Natural killer cell (primary cell): ENCODE measurements around the gene NLRP1. TPM values are rescaled to one million over a fixed set of nuclear protein-coding genes. Genes with fewer than 3 reads are reported as not detected.

Experiments
- ATAC-seq, 3 donors: fragments of 150-1000 bp in 2 of 3; fragments of 200-7000 bp in 1 of 3; cut with Tn5 transposase; 1 replicate in 1 of 3; 2 replicates in 2 of 3; pipeline ENCODE4 v1.10.0; 2021; ENCODE audit warnings: mild to moderate bottlenecking in 2 of 3, moderate library complexity in 2 of 3
- DNase-seq, 2 donors: peaks; one replicate each; pipeline versions ENCODE4 v3.0.0 to v3.0.0-alpha.2; 2013 to 2021; ENCODE audit warnings: mixed read lengths in 1 of 2
- H3K27ac ChIP-seq: one replicate; pipeline ENCODE4 v1.5.1; 2013; ENCODE audit warnings: mild to moderate bottlenecking, low read length
- H3K27me3 ChIP-seq: one replicate; pipeline ENCODE4 v1.6.1; 2013; ENCODE audit warnings: low read length; ENCODE audit not compliant: control insufficient read depth, insufficient read depth
- H3K36me3 ChIP-seq: one replicate; pipeline ENCODE4 v1.6.1; 2013; ENCODE audit warnings: low read length; ENCODE audit not compliant: control insufficient read depth, insufficient read depth
- H3K4me1 ChIP-seq: one replicate; pipeline ENCODE4 v1.6.1; 2013; ENCODE audit warnings: low read length; ENCODE audit not compliant: control insufficient read depth, insufficient read depth
- H3K4me3 ChIP-seq: one replicate; pipeline ENCODE4 v1.5.1; 2013; ENCODE audit warnings: low read length
- H3K9me3 ChIP-seq: one replicate; pipeline ENCODE4 v1.6.1; 2013; ENCODE audit warnings: low read length; ENCODE audit not compliant: control insufficient read depth, insufficient read depth
- H3K27ac Mint-ChIP-seq, 2 donors: one replicate each; pipeline ENCODE4 v1.8.0; 2022; ENCODE audit warnings: mild to moderate bottlenecking in 2 of 2, mixed read lengths in 2 of 2, moderate library complexity in 1 of 2
- H3K27me3 Mint-ChIP-seq, 2 donors: one replicate each; pipeline ENCODE4 v1.8.0; 2022; ENCODE audit warnings: low read depth in 2 of 2, mixed read lengths in 2 of 2
- H3K36me3 Mint-ChIP-seq: one replicate; pipeline ENCODE4 v1.8.0; 2022; ENCODE audit warnings: mixed read lengths
- H3K4me1 Mint-ChIP-seq, 2 donors: one replicate each; pipeline ENCODE4 v1.8.0; 2022; ENCODE audit warnings: mixed read lengths in 2 of 2
- H3K4me3 Mint-ChIP-seq: one replicate; pipeline ENCODE4 v1.8.0; 2022; ENCODE audit warnings: mild to moderate bottlenecking, moderate library complexity, mixed read lengths
- H3K9me3 Mint-ChIP-seq, 2 donors: one replicate each; pipeline ENCODE4 v1.8.0; 2022; ENCODE audit warnings: mixed read lengths in 2 of 2
- WGBS: methylation state at CpG from one replicate; pipeline ENCODE4 v1.1.7; 2013; ENCODE audit warnings: missing lambda C conversion rate; ENCODE audit not compliant: insufficient coverage; 5-methylcytosine and 5-hydroxymethylcytosine counted together
- intact Hi-C: fragments of 100-400 bp; cut with micrococcal nuclease; formaldehyde crosslinking; loops from one replicate; pipeline ENCODE4 v1.14.2; 2022
- total RNA-seq, 4 donors: library from RNA; stranded (reverse); fragments of 120-200 nt in 1 of 4; gene quantifications; one replicate each; pipeline versions ENCODE4 v1.2.3 to v1.2.4, GENCODE V29; 2013 to 2022
- TF ChIP-seq, protein P1 (sequence below): fragments of 200-600 bp; IDR thresholded peaks from one replicate; pipeline ENCODE4 v1.8.0; 2022; ENCODE audit warnings: antibody characterized with exemption

NLRP1 gene
- total RNA-seq, 3 donors from 2014 or later (not counting 1 experiment from before 2014, with no cell fraction given), result 206 to 237 (median 209) TPM

DNA sequence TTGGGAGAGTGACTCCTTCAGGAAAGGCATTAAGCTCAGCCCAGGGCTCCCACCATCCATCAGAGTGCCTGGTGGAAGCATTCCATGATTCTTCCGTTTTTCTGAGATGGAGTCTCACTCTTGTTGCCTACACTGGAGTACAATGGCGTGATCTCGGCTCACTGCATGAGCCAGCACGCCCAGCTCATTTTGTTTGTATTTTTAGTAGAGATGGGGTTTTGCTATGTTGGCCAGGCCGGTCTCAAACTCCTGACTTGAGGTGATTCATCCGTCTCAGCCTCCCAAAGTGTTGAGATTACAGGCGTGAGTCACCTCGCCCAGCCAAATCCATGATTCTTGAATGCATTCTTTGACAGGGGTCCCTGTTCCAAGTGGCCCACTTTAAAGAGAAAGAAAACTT lies 74.8 kb downstream of the NLRP1 start:
- H3K36me3 Mint-ChIP-seq, result no peaks in the 10 kb centered on the region
- H3K9me3 Mint-ChIP-seq, result peaks cover 0 to 3% of the 10 kb centered on the region in 2 donors
- Histone ChIP-seq H3K36me3 (peaks cover 17% of the 10 kb centered on the region), H3K27ac (no peak overlapping the region), H3K9me3 (no peaks in the 10 kb centered on the region), H3K27me3 (no peaks in the 10 kb centered on the region), H3K4me1 (peaks cover 26% of the 10 kb centered on the region), H3K4me3 (no peak overlapping the region)
- no peaks in the 10 kb centered on the region for H3K27me3 Mint-ChIP-seq
- TF ChIP-seq, protein P1, sequence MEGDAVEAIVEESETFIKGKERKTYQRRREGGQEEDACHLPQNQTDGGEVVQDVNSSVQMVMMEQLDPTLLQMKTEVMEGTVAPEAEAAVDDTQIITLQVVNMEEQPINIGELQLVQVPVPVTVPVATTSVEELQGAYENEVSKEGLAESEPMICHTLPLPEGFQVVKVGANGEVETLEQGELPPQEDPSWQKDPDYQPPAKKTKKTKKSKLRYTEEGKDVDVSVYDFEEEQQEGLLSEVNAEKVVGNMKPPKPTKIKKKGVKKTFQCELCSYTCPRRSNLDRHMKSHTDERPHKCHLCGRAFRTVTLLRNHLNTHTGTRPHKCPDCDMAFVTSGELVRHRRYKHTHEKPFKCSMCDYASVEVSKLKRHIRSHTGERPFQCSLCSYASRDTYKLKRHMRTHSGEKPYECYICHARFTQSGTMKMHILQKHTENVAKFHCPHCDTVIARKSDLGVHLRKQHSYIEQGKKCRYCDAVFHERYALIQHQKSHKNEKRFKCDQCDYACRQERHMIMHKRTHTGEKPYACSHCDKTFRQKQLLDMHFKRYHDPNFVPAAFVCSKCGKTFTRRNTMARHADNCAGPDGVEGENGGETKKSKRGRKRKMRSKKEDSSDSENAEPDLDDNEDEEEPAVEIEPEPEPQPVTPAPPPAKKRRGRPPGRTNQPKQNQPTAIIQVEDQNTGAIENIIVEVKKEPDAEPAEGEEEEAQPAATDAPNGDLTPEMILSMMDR, result no peak
- 91% methylated on average over 8 of the region's 8 CpGs for WGBS
- no peak overlapping the region for H3K27ac Mint-ChIP-seq
- ATAC-seq (no peak), DNase-seq (no peak)
- intact Hi-C loops, result no loop called here
- H3K4me1 Mint-ChIP-seq, result peaks cover 28 to 32% of the 10 kb centered on the region in 2 donors
- no peak overlapping the region for H3K4me3 Mint-ChIP-seq

DNA sequence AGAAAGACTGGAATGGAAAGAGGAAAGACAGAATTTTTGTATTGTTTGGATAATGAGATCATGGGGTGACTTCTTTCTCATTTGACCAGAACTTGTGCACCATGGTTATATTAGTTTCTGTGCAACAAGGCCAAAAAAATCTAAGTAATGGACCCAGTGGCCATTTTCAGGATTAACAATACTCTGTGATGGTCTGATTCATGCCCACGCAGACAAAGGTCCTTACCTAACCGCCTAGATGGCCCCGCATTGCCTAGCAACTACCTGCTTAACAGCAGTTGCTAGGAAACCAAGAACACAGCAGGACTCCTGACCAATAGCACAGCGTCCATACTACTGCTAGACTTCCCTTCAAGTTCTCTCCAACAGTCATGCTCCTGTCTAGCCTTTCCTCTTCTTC lies 75.5 kb downstream of the NLRP1 start:
- no peaks in the 10 kb centered on the region for H3K27me3 Mint-ChIP-seq
- H3K4me3 Mint-ChIP-seq, result no peak overlapping the region
- DNase-seq, result no peak
- Histone ChIP-seq H3K4me3 (no peak overlapping the region), H3K27me3 (no peaks in the 10 kb centered on the region), H3K4me1 (peaks cover 21% of the 10 kb centered on the region), H3K27ac (no peak overlapping the region), H3K36me3 (peaks cover 13% of the 10 kb centered on the region), H3K9me3 (no peaks in the 10 kb centered on the region)
- TF ChIP-seq, protein P1, result no peak
- H3K27ac Mint-ChIP-seq, result no peak overlapping the region
- peaks cover 24 to 27% of the 10 kb centered on the region in 2 donors for H3K4me1 Mint-ChIP-seq
- no peak for ATAC-seq
- intact Hi-C loops, result no loop called here
- WGBS, result 79% methylated on average over 4 of the region's 4 CpGs
- H3K9me3 Mint-ChIP-seq, result peaks cover 0 to 3% of the 10 kb centered on the region in 2 donors
- H3K36me3 Mint-ChIP-seq, result no peaks in the 10 kb centered on the region

DNA sequence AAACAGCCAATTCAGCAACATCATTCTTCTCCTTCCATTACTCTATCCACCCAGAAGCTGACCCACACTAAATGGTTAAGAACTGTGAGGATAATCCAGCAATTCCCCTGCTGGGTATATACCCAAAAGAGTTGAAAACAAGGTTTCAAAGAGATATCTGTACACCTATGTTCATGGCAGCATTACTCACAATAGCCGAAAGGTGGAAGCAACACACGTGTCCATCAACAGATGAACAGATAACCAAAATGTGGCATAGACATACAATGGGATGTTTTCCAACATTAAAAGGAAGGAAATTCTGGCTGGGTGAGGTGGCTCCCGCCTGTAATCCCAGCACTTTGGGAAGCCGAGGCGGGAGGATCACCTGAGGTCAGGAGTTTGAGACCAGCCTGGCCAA lies 78.0 kb downstream of the NLRP1 start:
- DNase-seq (no peak), ATAC-seq (no peak)
- no peaks in the 10 kb centered on the region for H3K9me3 ChIP-seq
- H3K9me3 Mint-ChIP-seq, result no peaks in the 10 kb centered on the region
- no peak overlapping the region for H3K4me3 ChIP-seq
- H3K27me3 Mint-ChIP-seq, result no peaks in the 10 kb centered on the region
- no peak overlapping the region for H3K4me3 Mint-ChIP-seq
- H3K27me3 ChIP-seq, result no peaks in the 10 kb centered on the region
- 98% methylated on average over 5 of the region's 5 CpGs for WGBS
- intact Hi-C loops, result no loop called here
- H3K27ac Mint-ChIP-seq, result no peak overlapping the region
- H3K4me1 Mint-ChIP-seq, result peaks cover 0 to 4% of the 10 kb centered on the region in 2 donors
- peaks cover 2% of the 10 kb centered on the region for H3K4me1 ChIP-seq
- no peaks in the 10 kb centered on the region for H3K36me3 Mint-ChIP-seq
- peaks cover 13% of the 10 kb centered on the region for H3K36me3 ChIP-seq
- no peak overlapping the region for H3K27ac ChIP-seq
- TF ChIP-seq, protein P1, result no peak

DNA sequence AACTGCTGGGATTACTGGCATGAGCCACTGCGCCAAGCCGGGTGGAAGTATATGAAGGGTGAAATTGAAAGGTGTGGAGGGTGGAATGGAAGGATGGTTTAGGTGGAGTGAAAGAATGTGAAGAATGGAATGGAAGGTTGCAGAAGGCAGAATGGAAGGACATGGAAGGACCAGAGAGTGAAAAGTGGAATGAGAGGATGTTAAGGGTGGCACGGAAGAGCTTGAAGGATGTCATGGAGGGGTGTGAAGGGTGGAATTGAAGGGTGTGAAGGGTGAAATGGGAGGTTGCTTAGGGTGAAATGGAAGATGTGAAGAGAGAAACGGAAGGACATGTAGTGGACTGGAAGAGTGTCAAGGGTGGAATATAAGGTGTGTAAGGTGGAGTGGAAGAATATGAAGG lies 81.8 kb downstream of the NLRP1 start:
- no peak for DNase-seq
- no peaks in the 10 kb centered on the region for H3K36me3 Mint-ChIP-seq
- Histone ChIP-seq H3K4me1 (peaks cover 18% of the 10 kb centered on the region), H3K4me3 (no peak overlapping the region), H3K36me3 (peaks cover 5% of the 10 kb centered on the region), H3K27me3 (no peaks in the 10 kb centered on the region), H3K9me3 (no peaks in the 10 kb centered on the region), H3K27ac (no peak overlapping the region)
- no peaks in the 10 kb centered on the region for H3K9me3 Mint-ChIP-seq
- WGBS, result 97% methylated on average over 4 of the region's 4 CpGs
- no peak for ATAC-seq
- H3K27ac Mint-ChIP-seq, result peak overlapping the region in 1 of 2 donors; percentile 1
- H3K4me1 Mint-ChIP-seq, result peaks cover 13 to 20% of the 10 kb centered on the region in 2 donors
- no peaks in the 10 kb centered on the region for H3K27me3 Mint-ChIP-seq
- no peak overlapping the region for H3K4me3 Mint-ChIP-seq
- TF ChIP-seq, protein P1, result no peak
- intact Hi-C loops, result no loop called here
